HG03432 (cell line): ENCODE results near the gene ARHGEF4.

Experiments
- ATAC-seq: cut with Tn5 transposase; IDR thresholded peaks from one replicate; pipeline ENCODE4 v1.9.1; 2021; ENCODE audit warnings: mild to moderate bottlenecking, moderate library complexity; ENCODE audit not compliant: unreplicated experiment

Gene ARHGEF4

DNA sequence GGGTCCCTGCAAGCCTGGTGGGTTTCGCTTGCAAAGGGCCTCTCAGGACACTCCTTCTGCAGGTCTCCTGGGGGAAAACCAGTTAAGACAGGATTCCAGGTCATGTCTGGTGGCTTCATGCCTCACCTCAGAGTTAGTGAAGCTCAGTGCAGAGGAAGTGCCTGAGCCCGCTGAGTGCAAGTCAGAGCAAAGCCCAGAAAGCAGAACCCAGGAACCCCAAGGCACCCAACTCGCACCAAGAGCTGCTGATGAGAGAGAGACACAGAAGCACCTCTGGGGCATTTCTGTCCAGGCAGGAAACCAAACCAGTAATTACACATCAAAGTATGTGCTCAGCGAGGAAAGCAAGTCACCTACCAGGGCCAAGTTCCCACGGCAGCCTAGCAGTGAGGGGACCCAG lies 78.4 kb downstream of the ARHGEF4 start:
- no peak for ATAC-seq

DNA sequence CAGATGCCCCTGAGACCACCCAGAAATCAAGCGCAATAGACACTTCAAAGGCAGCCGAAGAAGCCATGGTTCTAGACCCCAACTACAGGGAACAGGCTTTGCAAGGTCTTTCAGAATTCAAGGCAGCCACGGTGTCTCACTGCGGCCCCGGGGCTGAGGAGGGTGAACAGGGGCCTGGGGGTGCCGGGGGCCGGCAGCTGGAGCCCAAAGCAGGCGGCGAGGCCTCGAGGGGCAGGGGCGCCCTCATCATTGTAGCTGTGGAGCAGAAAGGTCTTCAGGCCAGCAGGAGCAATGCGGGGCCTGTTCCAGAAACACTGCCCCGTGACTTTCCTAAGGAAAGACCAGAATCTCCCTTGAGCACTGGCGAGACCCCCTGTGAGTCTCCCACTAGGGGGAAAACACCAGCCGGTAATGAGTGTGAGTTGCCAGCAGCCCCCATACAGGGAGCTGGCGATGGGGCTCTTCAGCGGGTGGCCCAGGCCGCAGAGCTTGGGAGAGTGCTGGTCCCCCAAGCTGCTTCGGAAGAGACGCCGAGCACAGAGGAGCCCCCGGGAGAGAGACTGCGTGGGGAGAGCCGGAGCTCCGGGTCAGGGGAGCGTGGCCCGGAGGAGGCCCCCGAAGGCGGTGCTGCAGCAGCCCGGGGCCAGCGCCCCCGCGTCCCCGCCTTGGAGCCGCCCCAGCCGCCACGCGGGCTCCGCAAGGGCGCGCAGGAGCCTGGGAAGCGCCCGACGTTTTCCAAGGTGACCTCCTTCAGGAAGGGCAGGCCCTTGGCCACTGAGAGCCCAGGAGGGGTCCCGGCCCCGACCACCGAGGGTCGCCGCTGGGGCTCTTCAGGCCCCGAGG lies 79.1 kb downstream of the ARHGEF4 start:
- no peak for ATAC-seq

DNA sequence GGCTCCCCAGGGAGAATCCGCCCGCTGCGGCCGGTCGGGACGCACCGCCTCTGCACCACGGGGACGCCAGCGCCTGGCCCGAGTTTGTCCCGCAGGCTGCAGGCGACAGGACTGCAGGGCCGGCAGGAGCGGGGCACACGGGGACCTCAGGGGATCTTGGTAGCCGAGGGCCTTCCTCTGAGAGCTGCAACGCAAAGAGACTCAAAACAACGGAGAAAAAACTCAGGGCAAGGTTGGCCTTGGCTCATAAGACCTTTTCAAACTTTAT lies 79.7 kb downstream of the ARHGEF4 start:
- no peak for ATAC-seq

DNA sequence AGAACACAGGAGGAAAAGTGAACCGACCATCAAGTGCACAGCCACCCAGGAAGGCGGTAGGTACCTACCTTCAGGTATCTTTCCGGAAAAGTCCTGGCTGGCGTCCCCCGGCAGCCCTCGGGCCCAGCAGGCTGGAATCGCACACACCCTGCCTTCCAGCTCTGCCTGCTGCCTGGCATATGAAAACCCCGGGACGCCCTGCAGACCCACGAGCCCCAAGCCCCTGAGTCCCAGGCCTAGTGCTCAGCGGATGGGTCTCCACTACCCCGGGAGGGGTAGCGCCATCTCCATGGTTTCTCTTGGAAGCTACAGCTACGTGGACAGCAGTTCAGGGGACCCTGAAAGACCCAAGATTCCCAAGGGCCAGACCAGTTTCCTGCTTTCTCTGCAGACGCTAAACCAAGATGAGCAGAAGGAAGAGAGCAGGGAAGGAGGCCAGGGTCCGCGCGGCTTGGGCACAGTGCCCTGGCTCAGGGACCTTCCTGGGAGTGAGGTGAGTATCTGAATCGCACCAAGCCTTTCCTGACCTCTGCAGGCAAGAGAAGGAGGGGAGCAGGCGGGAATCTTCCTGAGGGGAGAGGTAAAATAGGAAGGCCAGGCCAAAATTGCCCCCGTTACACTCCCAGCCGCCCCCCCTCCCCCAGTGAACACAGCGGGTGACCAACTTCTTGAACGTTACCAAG lies 80.4 kb downstream of the ARHGEF4 start:
- no peak for ATAC-seq

DNA sequence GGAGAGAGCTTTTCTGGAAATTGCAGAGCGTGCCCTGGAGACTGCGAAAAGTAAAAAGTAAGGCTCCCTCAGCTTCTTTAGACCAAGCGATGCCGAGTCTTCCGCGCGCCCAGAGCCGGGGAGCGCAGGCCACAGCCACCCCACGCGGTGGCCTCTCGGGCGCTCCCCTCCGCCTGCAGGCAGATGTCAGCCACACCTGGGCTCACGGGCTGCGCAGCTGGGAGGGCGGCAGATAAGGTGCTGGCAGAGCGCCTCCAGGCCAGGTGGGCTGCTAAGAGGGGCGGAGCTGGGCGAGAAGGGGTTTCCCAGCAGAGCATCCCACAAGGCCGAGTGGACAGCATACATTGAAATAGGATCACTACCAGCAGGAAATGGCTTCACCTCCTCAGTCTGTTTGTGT lies 81.7 kb downstream of the ARHGEF4 start:
- ATAC-seq = no peak

DNA sequence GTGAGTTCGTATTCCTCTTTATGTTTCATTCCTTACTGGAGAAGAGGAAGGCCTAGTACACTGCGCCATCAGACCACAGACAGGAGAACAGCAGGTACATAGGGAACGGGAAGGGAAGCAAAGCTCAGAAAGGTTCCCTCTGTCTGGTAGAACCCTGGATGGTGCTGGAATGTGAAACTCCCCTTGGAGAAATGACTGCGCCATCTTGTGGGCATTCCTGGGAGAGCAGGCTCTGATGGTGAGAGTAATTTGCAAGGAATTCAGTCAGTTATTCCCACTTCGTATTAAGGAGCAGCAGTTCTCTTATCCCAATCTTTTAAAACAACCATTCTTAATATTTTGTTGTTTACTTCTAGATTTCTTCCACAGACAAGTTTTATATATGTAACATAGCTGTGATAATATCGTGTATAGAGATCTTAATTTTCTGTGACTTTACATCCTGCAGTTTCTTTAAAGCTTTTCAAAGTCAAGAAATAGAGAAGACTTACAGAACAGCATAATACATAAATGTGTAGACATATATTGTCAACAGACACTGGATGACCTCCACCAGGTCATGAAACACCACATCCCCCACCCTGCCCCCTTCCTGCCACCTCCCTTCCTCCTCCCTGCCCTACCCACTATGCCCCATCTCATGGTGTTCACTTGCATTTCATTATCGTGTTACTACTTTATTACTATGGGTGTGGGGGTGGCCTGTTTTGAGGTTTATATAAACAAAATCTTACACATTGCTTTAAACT lies 83.9 kb downstream of the ARHGEF4 start:
- ATAC-seq = no peak

DNA sequence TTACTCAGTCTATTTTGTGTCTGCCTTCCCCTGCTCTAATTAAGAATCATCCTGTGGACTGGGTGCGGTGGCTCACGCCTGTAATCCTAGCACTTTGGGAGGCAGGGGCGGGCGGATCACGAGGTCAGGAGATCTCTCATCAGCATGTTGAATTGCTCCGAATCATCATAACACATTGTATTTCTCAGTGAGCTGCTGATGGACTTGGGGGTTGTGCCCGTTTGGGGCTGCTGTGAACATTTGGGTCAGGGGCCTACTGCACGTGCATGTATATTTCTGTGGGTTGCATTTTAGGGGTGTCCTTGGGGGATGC lies 84.4 kb downstream of the ARHGEF4 start:
- no peak for ATAC-seq

DNA sequence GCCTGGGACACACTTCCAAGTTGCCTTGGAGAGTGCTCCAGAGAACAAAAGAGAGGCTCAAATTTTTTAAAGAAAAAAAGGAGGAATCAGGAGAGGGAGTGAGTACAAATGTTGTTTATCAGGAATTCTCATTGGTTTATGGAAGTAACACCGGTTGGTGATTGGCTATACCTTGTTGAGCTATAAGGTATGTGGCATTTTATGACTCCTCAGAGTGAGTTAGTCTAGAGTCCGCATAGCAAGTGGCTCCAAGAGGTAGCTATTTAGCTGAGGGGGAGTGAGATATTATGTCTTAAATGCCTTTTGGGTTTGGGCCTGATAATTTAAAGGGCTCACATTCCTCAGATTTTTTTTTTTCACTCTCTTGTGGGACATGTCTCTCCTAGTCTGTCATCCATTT lies 85.7 kb downstream of the ARHGEF4 start:
- no peak for ATAC-seq

DNA sequence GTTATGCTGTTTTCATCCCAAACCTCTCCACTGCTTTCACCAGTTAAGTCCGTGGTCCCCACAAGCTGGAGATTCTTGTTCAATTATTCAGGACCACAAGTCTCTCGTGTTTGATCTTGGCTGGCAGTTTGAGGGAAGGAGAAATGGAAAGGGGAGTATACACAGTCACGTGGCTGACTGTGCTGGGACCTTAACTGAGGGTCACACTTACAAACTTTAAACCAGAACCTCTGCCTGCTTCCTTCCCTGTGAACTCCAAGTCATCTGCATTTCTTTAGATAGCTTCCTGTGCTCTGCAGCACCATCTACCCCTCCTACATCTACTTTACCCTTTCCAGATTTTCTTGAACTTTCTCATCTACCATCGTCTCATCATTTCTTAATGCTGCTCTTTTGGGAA lies 91.7 kb downstream of the ARHGEF4 start:
- no peak for ATAC-seq

DNA sequence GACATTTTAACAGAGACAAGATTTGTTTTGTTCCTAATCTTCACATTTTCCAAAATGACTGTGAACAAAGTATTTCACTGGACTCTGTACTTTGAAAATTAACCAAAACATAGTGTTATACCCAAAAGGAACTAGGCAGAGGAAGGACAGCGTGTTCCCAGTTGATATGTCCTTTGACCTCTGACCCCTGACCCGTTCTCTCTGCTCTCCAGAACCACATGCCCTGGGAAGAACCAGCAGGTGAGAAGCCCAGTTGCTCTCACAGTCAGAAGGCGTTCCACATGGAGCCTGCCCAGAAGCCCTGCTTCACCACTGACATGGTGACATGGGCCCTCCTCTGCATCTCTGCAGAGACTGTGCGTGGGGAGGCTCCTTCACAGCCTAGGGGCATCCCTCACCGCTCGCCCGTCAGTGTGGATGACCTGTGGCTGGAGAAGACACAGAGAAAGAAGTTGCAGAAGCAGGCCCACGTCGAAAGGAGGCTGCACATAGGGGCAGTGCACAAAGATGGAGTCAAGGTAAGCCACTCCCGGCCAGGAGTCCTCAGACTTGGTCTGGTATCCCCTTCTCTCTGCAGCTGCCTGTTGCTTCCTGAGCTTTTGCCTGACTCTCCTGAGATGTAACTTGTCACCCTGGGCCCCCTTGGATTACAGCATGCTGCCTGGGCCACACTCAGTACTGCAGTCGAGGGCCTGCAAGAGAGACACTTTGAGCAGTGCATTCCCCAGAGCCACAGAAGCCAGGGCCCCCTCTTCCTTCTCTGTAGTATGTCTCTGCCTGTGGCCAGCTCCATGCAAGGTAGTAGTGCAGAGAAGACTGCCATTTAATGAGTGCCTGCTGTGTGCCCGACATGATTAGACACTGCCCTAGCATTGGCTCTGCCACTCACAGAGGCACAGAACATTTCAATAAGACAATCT lies 94.3 kb downstream of the ARHGEF4 start:
- no peak for ATAC-seq

DNA sequence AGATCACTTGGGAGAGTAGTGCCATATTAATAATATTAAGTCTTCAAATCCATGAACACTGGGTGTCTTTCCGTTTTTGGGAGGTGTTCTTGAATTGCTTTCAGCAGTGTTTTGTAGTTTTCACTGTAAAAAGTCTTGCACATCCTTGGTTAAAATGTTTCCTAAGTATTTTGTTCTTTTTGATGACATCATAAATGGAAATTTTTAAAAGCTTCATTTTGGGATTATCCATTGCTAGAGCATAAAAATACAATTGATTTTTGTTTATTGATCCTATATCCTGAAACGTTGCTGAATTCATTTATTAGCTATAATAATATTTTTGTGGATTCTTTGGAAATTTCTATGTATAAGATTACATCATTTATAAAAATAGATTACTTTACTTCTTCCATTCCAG lies 96.8 kb downstream of the ARHGEF4 start:
- no peak for ATAC-seq

DNA sequence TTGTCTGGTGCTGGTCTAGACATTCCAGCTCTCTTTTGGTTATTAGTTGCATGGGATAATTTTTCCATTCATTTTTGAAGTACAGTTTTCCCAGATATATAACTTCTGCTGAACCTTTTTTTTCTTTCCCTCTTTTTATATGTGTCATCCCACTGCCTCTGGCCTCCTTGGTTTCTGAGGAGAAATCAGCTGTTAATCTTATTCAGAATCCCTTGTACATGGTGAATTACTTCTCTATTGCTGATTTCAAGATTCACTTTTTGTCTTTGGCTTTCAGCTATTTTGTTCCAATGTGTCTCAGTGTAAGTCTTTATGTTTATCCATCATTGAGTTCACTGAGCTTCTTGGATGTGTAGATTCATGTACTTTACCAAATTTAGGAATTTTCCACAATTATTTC lies 99.7 kb downstream of the ARHGEF4 start:
- ATAC-seq = no peak

DNA sequence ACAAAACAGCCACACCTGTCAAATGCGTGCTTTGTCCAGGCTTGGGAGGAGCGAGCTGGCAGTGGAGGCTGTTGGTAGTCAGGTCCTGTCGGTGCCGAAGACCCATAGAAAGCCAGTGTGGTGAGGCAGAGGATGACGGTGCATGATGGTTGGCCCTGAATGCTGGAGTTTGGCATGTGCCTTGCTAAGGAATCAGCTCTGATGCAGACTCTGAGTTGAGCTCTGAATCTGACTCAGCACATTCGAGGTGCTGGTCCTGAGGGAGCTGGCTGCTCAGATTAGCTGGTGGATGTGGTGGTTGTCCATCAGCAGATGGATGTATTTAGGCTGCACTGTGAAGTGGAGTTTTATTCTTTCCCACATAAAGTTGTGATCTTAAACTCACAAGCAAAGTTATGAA lies 111.3 kb downstream of the ARHGEF4 start:
- ATAC-seq = no peak

DNA sequence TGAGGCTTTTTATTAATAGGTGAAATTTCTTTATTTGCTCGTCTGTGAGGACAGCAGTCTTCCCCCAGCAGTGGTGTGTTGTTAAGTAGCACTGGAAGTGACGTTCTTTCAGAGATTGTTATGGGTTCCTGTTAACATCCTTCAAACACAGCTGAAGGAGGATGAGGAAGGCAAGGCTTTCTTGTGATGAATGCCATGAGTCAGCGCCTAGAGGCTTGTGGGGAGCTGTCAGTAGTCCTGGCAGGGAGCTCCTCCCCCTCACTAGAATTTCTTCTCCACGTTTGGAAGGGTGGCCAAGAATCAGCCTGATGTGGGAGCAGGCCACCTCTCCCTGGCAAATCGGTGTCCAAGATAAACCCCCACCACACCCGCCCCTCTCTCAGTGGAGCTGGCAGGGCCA lies 113.2 kb downstream of the ARHGEF4 start:
- no peak for ATAC-seq

DNA sequence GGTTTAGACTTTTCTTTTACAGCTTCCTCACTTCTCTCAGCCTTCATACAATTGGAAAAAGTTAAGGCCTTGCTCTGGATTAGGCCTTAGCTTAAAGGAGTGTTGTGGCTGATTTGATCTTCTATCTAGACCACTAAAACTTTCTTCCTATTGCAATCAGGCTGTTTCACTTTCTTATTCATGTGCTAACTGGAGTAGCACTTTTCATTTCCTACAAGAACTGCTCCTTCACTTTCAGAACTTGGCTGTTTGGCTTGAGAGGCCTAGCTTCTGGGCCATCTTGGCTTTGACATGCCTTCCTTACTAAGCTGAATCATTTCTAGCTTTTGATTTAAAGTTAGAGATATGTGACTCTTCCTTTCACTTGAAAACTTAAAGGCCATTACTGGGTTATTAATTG lies 114.3 kb downstream of the ARHGEF4 start:
- peak; percentile 65 for ATAC-seq

DNA sequence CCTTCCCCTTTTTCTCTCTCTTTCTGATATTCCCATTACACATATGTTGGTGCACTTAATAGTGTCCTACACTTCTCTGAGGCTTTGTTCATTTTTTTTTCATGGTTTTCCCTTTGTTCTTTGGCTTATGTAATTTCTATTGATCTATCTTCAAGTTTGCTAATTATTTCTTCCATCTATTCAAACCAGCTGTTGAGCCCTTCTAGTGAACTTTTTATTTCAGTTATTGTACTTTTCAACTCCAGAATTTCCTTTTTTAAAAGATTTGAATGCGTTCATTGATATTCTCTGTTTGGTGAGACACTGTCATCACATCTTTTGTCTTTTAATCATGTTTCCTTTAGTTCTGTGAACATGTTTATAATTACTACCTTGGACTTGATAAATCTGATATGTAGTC lies 118.2 kb downstream of the ARHGEF4 start:
- no peak for ATAC-seq

DNA sequence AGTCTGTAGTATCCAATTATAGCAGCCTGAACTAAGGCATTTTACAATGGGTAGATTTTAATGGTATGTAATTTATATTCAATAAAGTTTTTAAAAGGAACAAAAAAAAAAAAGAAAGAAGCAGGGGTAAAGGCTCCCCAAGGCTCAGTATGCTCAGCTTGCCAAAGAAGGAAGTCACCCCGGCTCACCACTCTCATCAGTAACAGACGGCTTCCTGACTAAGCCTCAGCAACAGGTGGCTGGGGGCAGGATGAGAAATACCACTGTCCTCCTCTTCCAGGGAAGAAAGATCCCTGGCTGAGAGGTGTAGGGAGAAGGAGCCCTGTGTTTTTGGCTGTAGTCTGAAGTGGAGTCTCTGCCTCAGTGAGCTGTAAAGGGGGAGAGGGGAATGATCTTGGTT lies 121.2 kb downstream of the ARHGEF4 start:
- ATAC-seq = no peak

DNA sequence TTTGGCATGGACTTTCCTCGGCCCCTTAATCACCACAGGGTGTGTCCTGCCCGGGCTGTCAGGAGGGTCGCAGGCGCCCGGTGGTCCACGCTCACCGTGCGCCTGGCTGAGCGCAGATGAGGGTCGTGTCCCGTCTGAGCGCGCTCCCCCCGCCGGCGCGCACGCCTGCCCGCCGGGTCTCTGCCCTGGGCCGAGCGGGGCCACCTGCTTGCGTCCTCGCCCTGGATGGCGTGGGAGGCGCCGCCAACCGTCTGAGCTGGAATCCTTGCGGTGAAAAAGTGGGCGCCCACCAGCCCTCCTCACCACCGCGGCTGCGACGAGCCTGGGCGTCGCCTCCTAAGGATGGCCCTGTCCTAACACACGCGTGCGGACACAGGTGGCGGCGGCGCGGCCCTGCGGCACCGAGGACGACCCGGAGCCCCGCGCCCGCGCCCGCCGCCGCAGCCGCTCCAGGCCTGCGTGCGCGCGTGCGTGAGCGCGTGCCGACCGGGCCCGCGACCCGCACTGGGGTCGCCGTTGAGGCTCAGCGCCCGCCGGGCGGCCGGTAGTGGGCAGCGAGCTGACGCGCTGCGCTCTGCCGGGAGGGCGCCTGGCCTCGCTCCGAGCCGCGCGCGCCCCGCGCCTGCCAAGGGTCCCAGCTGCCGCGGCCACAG lies 126.6 kb downstream of the ARHGEF4 start:
- no peak for ATAC-seq

DNA sequence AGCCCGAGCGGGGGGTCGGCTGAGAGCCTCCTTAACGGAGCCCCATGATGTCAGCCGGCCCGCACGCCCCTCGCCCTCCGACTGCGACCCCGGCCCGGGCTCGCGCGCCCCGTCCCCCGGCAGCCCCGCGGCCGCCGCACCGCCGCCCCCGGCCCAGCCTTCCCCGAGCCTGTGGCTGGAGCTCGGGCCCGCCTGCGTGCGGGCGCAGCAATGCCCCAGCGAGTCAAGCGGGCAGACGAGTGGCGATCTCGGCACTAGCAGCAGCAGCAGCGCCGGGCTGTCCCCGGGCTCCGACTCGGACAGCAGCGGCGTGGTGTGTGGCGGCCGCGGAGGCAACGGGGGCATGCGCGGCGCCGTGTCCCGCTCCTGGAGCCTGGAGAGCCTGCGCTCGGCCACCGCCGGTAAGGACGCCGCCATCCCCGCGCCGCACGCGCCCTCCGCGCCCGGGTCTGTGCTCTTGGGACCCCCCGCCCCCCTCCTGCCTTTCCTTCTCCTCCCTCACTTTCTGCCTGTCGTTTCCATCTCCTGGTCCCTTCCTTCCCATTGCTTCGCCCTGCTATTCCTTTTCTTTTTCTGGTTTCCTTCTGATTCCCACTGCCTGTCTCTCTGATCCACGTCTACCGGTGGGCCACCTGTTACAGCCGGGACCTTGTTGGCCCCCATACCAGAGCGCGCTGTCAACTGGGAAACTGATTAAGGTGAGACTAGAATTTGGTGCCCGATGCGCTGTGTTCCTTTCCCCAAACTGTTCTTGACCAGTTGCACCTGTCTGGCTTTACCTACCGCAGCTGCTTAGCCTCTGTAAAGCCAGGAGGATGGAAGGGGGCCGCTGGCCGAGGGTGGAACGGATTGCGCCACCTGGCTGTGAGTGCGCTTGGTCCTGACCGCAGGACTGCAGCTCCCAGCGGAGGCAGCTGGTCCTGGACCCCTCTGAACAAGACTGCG lies 127.4 kb downstream of the ARHGEF4 start:
- no peak for ATAC-seq

DNA sequence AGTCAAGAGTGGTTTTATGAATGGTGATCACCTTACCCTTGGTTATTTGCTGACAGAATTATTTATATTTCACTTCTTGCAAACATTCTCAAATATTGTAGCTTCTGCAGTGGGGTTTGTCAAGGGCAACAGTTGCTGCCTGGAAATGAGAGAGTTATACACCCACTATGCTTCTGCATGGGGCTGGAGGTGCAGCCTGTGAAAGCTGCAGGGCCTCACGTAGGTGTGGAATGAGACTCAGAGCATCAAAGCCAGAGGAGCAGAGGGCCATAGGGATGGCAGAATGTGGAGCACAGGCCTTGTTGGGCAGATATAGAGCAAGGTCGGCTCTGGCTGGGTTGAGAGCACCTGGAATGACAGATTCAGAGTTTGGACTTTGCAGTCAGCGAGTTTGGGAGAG lies 128.2 kb downstream of the ARHGEF4 start:
- no peak for ATAC-seq
